ENCODE data around the gene PRDM16.
"Not testable (repeated sequence)": the region's sequence is repeated elsewhere in the genome, so short reads cannot be mapped to it uniquely, and the experiment has no call there.

The PRDM16 gene

GRCh38 chr1:3148171-3148570, 79.2 kb downstream of the PRDM16 start:
- DNase-seq = no peak

- DNase-seq = no peak
These were observed 80.3 kb downstream of the PRDM16 start for GRCh38 chr1:3149277-3149676.

GRCh38 chr1:3151456-3151855, 82.5 kb downstream of the PRDM16 start:
- no peak for DNase-seq

- no peak for DNase-seq
These were observed 83.1 kb downstream of the PRDM16 start for GRCh38 chr1:3152143-3152542.

- DNase-seq = no peak
These were observed 84.2 kb downstream of the PRDM16 start for GRCh38 chr1:3153197-3153596.

- DNase-seq = no peak
These were observed 85.1 kb downstream of the PRDM16 start for GRCh38 chr1:3153902-3154795.

GRCh38 chr1:3155056-3155925, 86.3 kb downstream of the PRDM16 start:
- DNase-seq = no peak

- no peak for DNase-seq
These were observed 86.9 kb downstream of the PRDM16 start for GRCh38 chr1:3155926-3156220.

GRCh38 chr1:3156936-3157335, 87.9 kb downstream of the PRDM16 start:
- DNase-seq = no peak

GRCh38 chr1:3158347-3158746, 89.3 kb downstream of the PRDM16 start:
- DNase-seq = no peak

GRCh38 chr1:3159121-3159520, 90.1 kb downstream of the PRDM16 start:
- no peak for DNase-seq

GRCh38 chr1:3159996-3160395, 91.0 kb downstream of the PRDM16 start:
- DNase-seq = no peak

- no peak for DNase-seq
These were observed 91.7 kb downstream of the PRDM16 start for GRCh38 chr1:3160647-3161145.

- DNase-seq = no peak
These were observed 92.3 kb downstream of the PRDM16 start for GRCh38 chr1:3161176-3161840.

GRCh38 chr1:3162322-3162882, 93.4 kb downstream of the PRDM16 start:
- DNase-seq = no peak

- DNase-seq = no peak
These were observed 94.4 kb downstream of the PRDM16 start for GRCh38 chr1:3163356-3163755.

- no peak for DNase-seq
These were observed 95.7 kb downstream of the PRDM16 start for GRCh38 chr1:3164671-3165070.

GRCh38 chr1:3165189-3165588, 96.2 kb downstream of the PRDM16 start:
- DNase-seq = not testable (repeated sequence)

- no peak for DNase-seq
These were observed 97.4 kb downstream of the PRDM16 start for GRCh38 chr1:3166206-3166918.

- DNase-seq = no peak
These were observed 98.3 kb downstream of the PRDM16 start for GRCh38 chr1:3167255-3167654.

- no peak for DNase-seq
These were observed 99.7 kb downstream of the PRDM16 start for GRCh38 chr1:3168678-3169077.

- no peak for DNase-seq
These were observed 100.8 kb downstream of the PRDM16 start for GRCh38 chr1:3169665-3170356.
